Mucosa of rectum (tissue), 2 donors: ENCODE measurements around the gene NADK2.
A peak's percentile ranks its signal among the peaks of the same experiment; 100 is the strongest.
"Not testable (repeated sequence)": the region's sequence is repeated elsewhere in the genome, so short reads cannot be mapped to it uniquely, and the experiment has no call there.

Experiments
- H3K27ac ChIP-seq, 2 donors: one replicate each; pipeline ENCODE4 v1.7.0; 2013; ENCODE audit warnings: inconsistent platforms in 2 of 2, low read depth in 2 of 2, low read length in 2 of 2
- H3K27me3 ChIP-seq, 2 donors: one replicate each; pipeline ENCODE4 v1.7.0; 2013; ENCODE audit warnings: low read length in 2 of 2; ENCODE audit not compliant: control insufficient read depth in 2 of 2, insufficient read depth in 2 of 2
- H3K36me3 ChIP-seq, 2 donors: one replicate each; pipeline ENCODE4 v1.7.0; 2013; ENCODE audit warnings: low read length in 2 of 2; ENCODE audit not compliant: control insufficient read depth in 2 of 2, insufficient read depth in 2 of 2
- H3K4me1 ChIP-seq, 2 donors: one replicate each; pipeline ENCODE4 v1.7.0; 2013; ENCODE audit warnings: low read length in 2 of 2, mild to moderate bottlenecking in 1 of 2; ENCODE audit not compliant: control insufficient read depth in 2 of 2, insufficient read depth in 2 of 2
- H3K4me3 ChIP-seq, 2 donors: one replicate each; pipeline ENCODE4 v1.7.0; 2013; ENCODE audit warnings: low read length in 2 of 2
- H3K9ac ChIP-seq, 2 donors: one replicate each; pipeline ENCODE4 v1.7.0; 2013; ENCODE audit warnings: low read length in 2 of 2, low read depth in 1 of 2, mild to moderate bottlenecking in 1 of 2
- H3K9me3 ChIP-seq, 2 donors: one replicate each; pipeline ENCODE4 v1.7.0; 2013; ENCODE audit warnings: low read length in 2 of 2; ENCODE audit not compliant: control insufficient read depth in 2 of 2
- donor health status: healthy.
- donor health status: Normal muscosa, but diverticular disease.

NADK2 gene

GRCh38 chr5:36241631-36242533 lies at the start of gene NADK2:
Gene NADK2, minus strand, starts transcription at chr5:36241925. Its CDS starts 127 bp downstream, at chr5:36241798.
- Histone ChIP-seq H3K4me1 (peaks cover 4 to 16% of the 10 kb centered on the region in 2 donors), H3K9me3 (no peaks in the 10 kb centered on the region), H3K27ac (peak within 1 kb of the TSS; percentile 90 to 91), H3K9ac (peak within 1 kb of the TSS; percentile 87 to 89), H3K36me3 (no peaks in the 10 kb centered on the region), H3K4me3 (peak within 1 kb of the TSS; percentile 85 to 88), H3K27me3 (no peaks in the 10 kb centered on the region)

GRCh38 chr5:36285837-36286615 lies 44.3 kb upstream of the NADK2 start:
- Histone ChIP-seq H3K27ac (no peak overlapping the region), H3K36me3 (no peaks in the 10 kb centered on the region), H3K9me3 (no peaks in the 10 kb centered on the region), H3K4me1 (no peaks in the 10 kb centered on the region), H3K4me3 (no peak overlapping the region), H3K9ac (no peak overlapping the region), H3K27me3 (no peaks in the 10 kb centered on the region)

- H3K4me3 ChIP-seq, H3K36me3 ChIP-seq, H3K27ac ChIP-seq, H3K4me1 ChIP-seq, H3K27me3 ChIP-seq, H3K9me3 ChIP-seq, H3K9ac ChIP-seq: not testable (repeated sequence)
Measured at GRCh38 chr5:36283775-36284174, 42.0 kb upstream of the NADK2 start.

DNA sequence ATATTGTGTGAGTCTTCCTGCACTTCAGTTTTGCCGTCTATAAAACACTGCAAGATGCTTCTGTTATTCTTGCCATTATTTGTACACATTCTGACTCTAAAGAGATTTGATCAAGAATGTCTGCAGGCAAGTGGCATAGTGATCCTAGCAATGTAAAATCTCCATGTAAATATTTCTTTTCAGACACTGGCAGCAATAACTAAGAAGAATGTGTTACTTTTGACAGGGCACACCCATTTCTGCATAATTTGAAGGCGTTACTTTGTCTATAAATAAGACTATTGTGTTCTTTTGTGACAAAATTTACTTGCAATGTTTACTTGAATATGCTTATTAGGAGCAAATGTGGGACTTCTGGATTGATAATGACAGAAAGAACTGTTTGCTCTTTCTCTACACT lies 39.9 kb upstream of the NADK2 start:
- Histone ChIP-seq H3K4me3 (no peak overlapping the region), H3K9ac (no peak overlapping the region), H3K36me3 (no peaks in the 10 kb centered on the region), H3K27ac (no peak overlapping the region), H3K9me3 (no peaks in the 10 kb centered on the region), H3K27me3 (no peaks in the 10 kb centered on the region), H3K4me1 (no peaks in the 10 kb centered on the region)

- Histone ChIP-seq H3K4me3 (no peak overlapping the region), H3K27ac (no peak overlapping the region), H3K36me3 (no peaks in the 10 kb centered on the region), H3K4me1 (no peaks in the 10 kb centered on the region), H3K9ac (no peak overlapping the region), H3K27me3 (no peaks in the 10 kb centered on the region), H3K9me3 (no peaks in the 10 kb centered on the region)
Measured at GRCh38 chr5:36279054-36279698, 37.5 kb upstream of the NADK2 start.

GRCh38 chr5:36277521-36278176 lies 35.9 kb upstream of the NADK2 start:
- H3K9ac ChIP-seq: no peak overlapping the region
- H3K9me3 ChIP-seq: no peaks in the 10 kb centered on the region
- no peak overlapping the region for H3K27ac ChIP-seq
- H3K4me3 ChIP-seq: no peak overlapping the region
- no peaks in the 10 kb centered on the region for H3K27me3 ChIP-seq
- no peaks in the 10 kb centered on the region for H3K36me3 ChIP-seq
- no peaks in the 10 kb centered on the region for H3K4me1 ChIP-seq

DNA sequence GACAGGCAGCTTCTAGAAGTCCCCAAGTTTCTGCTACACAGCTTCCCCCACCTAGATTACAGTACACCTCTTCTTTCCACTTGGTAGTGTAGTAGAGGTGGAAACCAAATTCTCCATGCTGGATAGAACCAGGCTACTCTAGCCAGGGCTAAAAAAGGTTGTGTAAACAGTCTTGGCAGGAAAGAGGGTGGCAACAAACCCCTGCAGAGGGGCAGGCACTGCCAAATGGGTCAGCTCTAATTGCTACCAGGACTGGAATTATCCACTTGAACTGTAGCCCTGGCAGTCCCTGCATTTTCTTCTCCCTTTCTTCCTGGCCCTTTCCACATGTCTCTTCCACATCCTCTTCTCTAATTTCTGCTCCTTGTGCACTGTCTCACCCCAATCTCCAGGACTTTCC lies 35.1 kb upstream of the NADK2 start:
- Histone ChIP-seq H3K27ac (no peak overlapping the region), H3K36me3 (no peaks in the 10 kb centered on the region), H3K9ac (no peak overlapping the region), H3K4me3 (no peak overlapping the region), H3K27me3 (no peaks in the 10 kb centered on the region), H3K9me3 (no peaks in the 10 kb centered on the region), H3K4me1 (no peaks in the 10 kb centered on the region)

- no peaks in the 10 kb centered on the region for H3K9me3 ChIP-seq
- H3K4me3 ChIP-seq: no peak overlapping the region
- no peaks in the 10 kb centered on the region for H3K4me1 ChIP-seq
- H3K9ac ChIP-seq: no peak overlapping the region
- no peak overlapping the region for H3K27ac ChIP-seq
- no peaks in the 10 kb centered on the region for H3K27me3 ChIP-seq
- H3K36me3 ChIP-seq: no peaks in the 10 kb centered on the region
Measured at GRCh38 chr5:36273809-36274526, 32.2 kb upstream of the NADK2 start.

DNA sequence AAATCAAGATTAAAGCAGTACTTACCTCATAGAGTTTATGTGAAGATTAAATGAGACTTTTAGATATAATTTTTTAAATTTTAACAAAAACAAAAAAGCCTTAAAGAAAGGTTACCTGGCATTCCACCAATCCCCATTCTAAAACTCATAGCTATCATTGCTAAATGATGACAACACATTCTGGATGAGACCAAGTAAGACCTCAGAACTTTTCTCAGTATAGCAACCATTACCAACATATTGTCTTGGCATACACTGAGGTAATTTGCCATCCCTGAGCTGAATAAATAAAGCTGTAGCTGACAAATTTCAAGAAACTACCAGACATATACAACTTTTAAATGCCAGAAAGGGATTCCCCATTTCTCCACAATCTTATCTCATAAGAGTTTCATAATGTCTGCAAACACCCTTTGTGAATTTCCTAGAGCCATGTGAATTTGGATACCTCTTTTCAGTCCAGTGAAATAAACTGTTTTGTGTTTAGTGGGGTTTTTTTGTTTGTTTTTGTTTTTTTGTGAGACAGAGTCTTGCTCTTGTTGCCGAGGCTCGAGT lies 30.5 kb upstream of the NADK2 start:
- Histone ChIP-seq H3K9me3 (no peaks in the 10 kb centered on the region), H3K27ac (no peak overlapping the region), H3K9ac (no peak overlapping the region), H3K27me3 (no peaks in the 10 kb centered on the region), H3K4me3 (no peak overlapping the region), H3K36me3 (no peaks in the 10 kb centered on the region), H3K4me1 (no peaks in the 10 kb centered on the region)
